Dendritic cell treated with granulocyte-macrophage colony-stimulating factor and Interleukin-4, amounts not matched to agents 40 ng/mL and 50 ng/mL, for 4 days (primary cell): ENCODE data around the gene SPOCK3.

Experiments
- H3K27ac Mint-ChIP-seq: one replicate; pipeline ENCODE4 v1.8.0; 2022; ENCODE audit warnings: mild to moderate bottlenecking, mixed read lengths
- H3K27me3 Mint-ChIP-seq: one replicate; pipeline ENCODE4 v1.8.0; 2022; ENCODE audit warnings: mild to moderate bottlenecking, mixed read lengths
- H3K36me3 Mint-ChIP-seq: one replicate; pipeline ENCODE4 v1.8.0; 2022; ENCODE audit warnings: low read depth, mixed read lengths
- H3K4me1 Mint-ChIP-seq: one replicate; pipeline ENCODE4 v1.8.0; 2022; ENCODE audit warnings: low read depth, mixed read lengths
- H3K4me3 Mint-ChIP-seq: one replicate; pipeline ENCODE4 v1.8.0; 2022; ENCODE audit warnings: mild to moderate bottlenecking, moderate library complexity, mixed read lengths
- H3K9me3 Mint-ChIP-seq: one replicate; pipeline ENCODE4 v1.8.0; 2022; ENCODE audit warnings: mixed read lengths
- intact Hi-C: fragments of 100-400 bp; cut with micrococcal nuclease; formaldehyde crosslinking; loops from one replicate; pipeline ENCODE4 v1.15.0; 2022

Gene SPOCK3

GRCh38 chr4:167049257-167049656, 185.0 kb downstream of the SPOCK3 start:
- Mint-ChIP-seq H3K27me3 (no peaks in the 10 kb centered on the region), H3K4me1 (no peaks in the 10 kb centered on the region), H3K4me3 (no peak overlapping the region), H3K9me3 (no peaks in the 10 kb centered on the region), H3K27ac (no peak overlapping the region), H3K36me3 (no peaks in the 10 kb centered on the region)
- intact Hi-C loops: no loop called here

- Mint-ChIP-seq H3K4me1 (peaks cover 6% of the 10 kb centered on the region), H3K36me3 (no peaks in the 10 kb centered on the region), H3K9me3 (no peaks in the 10 kb centered on the region), H3K4me3 (no peak overlapping the region), H3K27me3 (no peaks in the 10 kb centered on the region), H3K27ac (no peak overlapping the region)
- intact Hi-C loops: no loop called here
Observed at GRCh38 chr4:167041524-167041923, 192.8 kb downstream of the SPOCK3 start.

- Mint-ChIP-seq H3K27me3 (no peaks in the 10 kb centered on the region), H3K27ac (no peak overlapping the region), H3K4me3 (no peak overlapping the region), H3K36me3 (no peaks in the 10 kb centered on the region), H3K9me3 (no peaks in the 10 kb centered on the region), H3K4me1 (peaks cover 5% of the 10 kb centered on the region)
- intact Hi-C loops: no loop called here
Observed at GRCh38 chr4:167035390-167035789, 198.9 kb downstream of the SPOCK3 start.

GRCh38 chr4:167034983-167035382, 199.3 kb downstream of the SPOCK3 start:
- H3K27me3 Mint-ChIP-seq: no peaks in the 10 kb centered on the region
- intact Hi-C loops: no loop called here
- H3K9me3 Mint-ChIP-seq: no peaks in the 10 kb centered on the region
- peaks cover 5% of the 10 kb centered on the region for H3K4me1 Mint-ChIP-seq
- no peaks in the 10 kb centered on the region for H3K36me3 Mint-ChIP-seq
- H3K4me3 Mint-ChIP-seq: no peak overlapping the region
- H3K27ac Mint-ChIP-seq: no peak overlapping the region

- Mint-ChIP-seq H3K9me3 (no peaks in the 10 kb centered on the region), H3K4me3 (no peak overlapping the region), H3K27ac (no peak overlapping the region), H3K27me3 (no peaks in the 10 kb centered on the region), H3K36me3 (no peaks in the 10 kb centered on the region), H3K4me1 (peaks cover 5% of the 10 kb centered on the region)
- intact Hi-C loops: no loop called here
Observed at GRCh38 chr4:167032871-167033270, 201.4 kb downstream of the SPOCK3 start.

GRCh38 chr4:167031534-167032156, 202.6 kb downstream of the SPOCK3 start:
- Mint-ChIP-seq H3K27ac (no peak overlapping the region), H3K4me3 (no peak overlapping the region), H3K9me3 (no peaks in the 10 kb centered on the region), H3K4me1 (peaks cover 5% of the 10 kb centered on the region), H3K36me3 (no peaks in the 10 kb centered on the region), H3K27me3 (no peaks in the 10 kb centered on the region)
- intact Hi-C loops: no loop called here

GRCh38 chr4:167028976-167029375, 205.3 kb downstream of the SPOCK3 start:
- no peaks in the 10 kb centered on the region for H3K27me3 Mint-ChIP-seq

GRCh38 chr4:167025670-167026069, 208.6 kb downstream of the SPOCK3 start:
- Mint-ChIP-seq H3K4me3 (no peak overlapping the region), H3K27ac (no peak overlapping the region), H3K27me3 (no peaks in the 10 kb centered on the region), H3K36me3 (no peaks in the 10 kb centered on the region), H3K9me3 (no peaks in the 10 kb centered on the region), H3K4me1 (no peaks in the 10 kb centered on the region)
- intact Hi-C loops: no loop called here

More at GRCh38 chr4:167028976-167029375, 205.3 kb downstream of the SPOCK3 start:
- intact Hi-C loops: no loop called here
- no peaks in the 10 kb centered on the region for H3K36me3 Mint-ChIP-seq
- H3K27ac Mint-ChIP-seq: no peak overlapping the region
- no peaks in the 10 kb centered on the region for H3K4me1 Mint-ChIP-seq
- H3K4me3 Mint-ChIP-seq: no peak overlapping the region
- no peaks in the 10 kb centered on the region for H3K9me3 Mint-ChIP-seq

GRCh38 chr4:167023364-167023925, 210.8 kb downstream of the SPOCK3 start:
- H3K9me3 Mint-ChIP-seq: no peaks in the 10 kb centered on the region
- H3K36me3 Mint-ChIP-seq: no peaks in the 10 kb centered on the region
- no peaks in the 10 kb centered on the region for H3K4me1 Mint-ChIP-seq
- no peaks in the 10 kb centered on the region for H3K27me3 Mint-ChIP-seq
- no peak overlapping the region for H3K27ac Mint-ChIP-seq
- H3K4me3 Mint-ChIP-seq: no peak overlapping the region
- intact Hi-C loops: loop anchor here (5.0 kb wide), 1 partner anchor 599 kb away; no protein-coding TSS in a partner anchor

- no peaks in the 10 kb centered on the region for H3K27me3 Mint-ChIP-seq
- no peak overlapping the region for H3K27ac Mint-ChIP-seq
- H3K9me3 Mint-ChIP-seq: no peaks in the 10 kb centered on the region
- no peak overlapping the region for H3K4me3 Mint-ChIP-seq
- H3K36me3 Mint-ChIP-seq: no peaks in the 10 kb centered on the region
- intact Hi-C loops: loop anchor here (1.0 to 5.0 kb wide), 3 partner anchors 269 to 1055 kb away; no protein-coding TSS in a partner anchor
- H3K4me1 Mint-ChIP-seq: no peaks in the 10 kb centered on the region
Observed at GRCh38 chr4:167021545-167022155, 212.6 kb downstream of the SPOCK3 start.

- Mint-ChIP-seq H3K9me3 (no peaks in the 10 kb centered on the region), H3K36me3 (no peaks in the 10 kb centered on the region), H3K27me3 (no peaks in the 10 kb centered on the region), H3K4me1 (no peaks in the 10 kb centered on the region), H3K27ac (no peak overlapping the region), H3K4me3 (no peak overlapping the region)
- intact Hi-C loops: loop anchor here (2.0 to 5.0 kb wide), 2 partner anchors 602 to 1056 kb away; no protein-coding TSS in a partner anchor
Observed at GRCh38 chr4:167020410-167020809, 213.9 kb downstream of the SPOCK3 start.

- no peaks in the 10 kb centered on the region for H3K9me3 Mint-ChIP-seq
- H3K4me3 Mint-ChIP-seq: no peak overlapping the region
- H3K27me3 Mint-ChIP-seq: no peaks in the 10 kb centered on the region
- intact Hi-C loops: no loop called here
- no peak overlapping the region for H3K27ac Mint-ChIP-seq
- no peaks in the 10 kb centered on the region for H3K36me3 Mint-ChIP-seq
- H3K4me1 Mint-ChIP-seq: no peaks in the 10 kb centered on the region
Observed at GRCh38 chr4:167014944-167015343, 219.3 kb downstream of the SPOCK3 start.

GRCh38 chr4:167003326-167003725, 231.0 kb downstream of the SPOCK3 start:
- Mint-ChIP-seq H3K36me3 (no peaks in the 10 kb centered on the region), H3K27ac (no peak overlapping the region), H3K27me3 (no peaks in the 10 kb centered on the region), H3K9me3 (no peaks in the 10 kb centered on the region), H3K4me3 (no peak overlapping the region), H3K4me1 (no peaks in the 10 kb centered on the region)
- intact Hi-C loops: no loop called here

- H3K9me3 Mint-ChIP-seq: no peaks in the 10 kb centered on the region
- H3K4me1 Mint-ChIP-seq: no peaks in the 10 kb centered on the region
- H3K4me3 Mint-ChIP-seq: no peak overlapping the region
- H3K27ac Mint-ChIP-seq: no peak overlapping the region
- intact Hi-C loops: no loop called here
- no peaks in the 10 kb centered on the region for H3K36me3 Mint-ChIP-seq
- no peaks in the 10 kb centered on the region for H3K27me3 Mint-ChIP-seq
Observed at GRCh38 chr4:167000141-167000852, 234.0 kb downstream of the SPOCK3 start.
